IMR-90 (cell line): ENCODE data around the gene NPAS2. TPM values are rescaled to one million over a fixed set of nuclear protein-coding genes. Genes with fewer than 3 reads are reported as not detected.

Experiments
- ATAC-seq: fragments of 200-7000 bp; cut with Tn5 transposase; 2 replicates; pipeline ENCODE4 v1.9.1; 2020; ENCODE audit warnings: low read depth, mild to moderate bottlenecking, moderate library complexity
- BruUV-seq: library from RNA; stranded (reverse); fragments of 400-500 nt; replicated peaks from 2 replicates; lab custom pipeline; 2021; lab: Mats Ljungman, UMichigan
- CTCF ChIA-PET: fragments of 300-600 bp; formaldehyde crosslinking; extraction: SDS; loops from one replicate; lab custom pipeline; 2021; ENCODE audit warnings: antibody characterized with exemption; lab: Yijun Ruan, JAX
- POLR2A ChIA-PET: fragments of 300-600 bp; sonication (Branson Sonifier 250); formaldehyde crosslinking; loops from one replicate; lab custom pipeline; 2022; ENCODE audit warnings: antibody characterized with exemption; ENCODE audit not compliant: unreplicated experiment; lab: Charles Lee
- DNase-seq: peaks from one replicate; pipeline ENCODE4 v3.0.0; 2013
- H2AFZ ChIP-seq: replicated peaks from 2 replicates; pipeline ENCODE3; 2013; ENCODE audit warnings: low read length, mild to moderate bottlenecking; ENCODE audit not compliant: poor library complexity
- H2AK5ac ChIP-seq: 2 replicates; pipeline ENCODE4 v1.6.1; 2013; ENCODE audit warnings: low read depth, low read length, inconsistent platforms
- H2AK9ac ChIP-seq: replicated peaks from 2 replicates; pipeline ENCODE3; 2013; ENCODE audit warnings: mild to moderate bottlenecking, low read depth, low read length, moderate library complexity; ENCODE audit not compliant: poor library complexity
- H2BK120ac ChIP-seq: 2 replicates; pipeline ENCODE4 v1.6.1; 2013; ENCODE audit warnings: low read depth, low read length, inconsistent platforms
- H2BK15ac ChIP-seq: 3 replicates; pipeline ENCODE4 v1.6.1; 2013; ENCODE audit warnings: low read depth, low read length, inconsistent platforms
- H2BK20ac ChIP-seq: 2 replicates; pipeline ENCODE4 v1.6.1; 2013; ENCODE audit warnings: low read depth, mild to moderate bottlenecking, inconsistent platforms, low read length, moderate library complexity
- H2BK5ac ChIP-seq: 2 replicates; pipeline ENCODE4 v1.6.1; 2013; ENCODE audit warnings: mild to moderate bottlenecking, low read depth, low read length, inconsistent platforms; ENCODE audit not compliant: poor library complexity, severe bottlenecking
- H3K14ac ChIP-seq: replicated peaks from 2 replicates; pipeline ENCODE4 v1.6.1; 2013; ENCODE audit warnings: low read depth, low read length, inconsistent platforms
- H3K18ac ChIP-seq: 2 replicates; pipeline ENCODE4 v1.6.1; 2013; ENCODE audit warnings: low read depth, low read length, control low read depth
- H3K23ac ChIP-seq: 2 replicates; pipeline ENCODE4 v1.6.1; 2013; ENCODE audit warnings: low read depth, low read length, inconsistent platforms
- H3K27ac ChIP-seq: 2 replicates; pipeline ENCODE4 v1.5.1; 2013; ENCODE audit warnings: mild to moderate bottlenecking, control low read depth, low read length; ENCODE audit not compliant: insufficient read depth
- H3K27me3 ChIP-seq: 2 replicates; pipeline ENCODE4 v1.6.1; 2013; ENCODE audit warnings: low read length; ENCODE audit not compliant: control insufficient read depth, insufficient read depth
- H3K36me3 ChIP-seq: 2 replicates; pipeline ENCODE4 v1.6.1; 2013; ENCODE audit warnings: low read length, mixed read lengths; ENCODE audit not compliant: control insufficient read depth, insufficient read depth
- H3K4ac ChIP-seq: 2 replicates; pipeline ENCODE4 v1.6.1; 2013; ENCODE audit warnings: low read depth, low read length, inconsistent platforms
- H3K4me1 ChIP-seq: 2 replicates; pipeline ENCODE4 v1.6.1; 2013; ENCODE audit warnings: low read length, mixed read lengths; ENCODE audit not compliant: control insufficient read depth, insufficient read depth
- H3K4me2 ChIP-seq: 2 replicates; pipeline ENCODE4 v1.6.1; 2013; ENCODE audit warnings: low read depth, mild to moderate bottlenecking, control low read depth, low read length, moderate library complexity
- H3K4me3 ChIP-seq: 2 replicates; pipeline ENCODE4 v1.5.1; 2013; ENCODE audit warnings: low read depth, mild to moderate bottlenecking, control low read depth, low read length, moderate library complexity; ENCODE audit not compliant: insufficient read depth
- H3K56ac ChIP-seq: 2 replicates; pipeline ENCODE4 v1.6.1; 2013; ENCODE audit warnings: low read length, inconsistent platforms; ENCODE audit not compliant: insufficient read depth; ENCODE audit errors: extremely low read depth
- H3K79me1 ChIP-seq, 2 experiments: 2 replicates each; pipeline ENCODE4 v1.6.1; 2013; ENCODE audit warnings: low read length in 2 of 2, inconsistent platforms in 1 of 2, low read depth in 1 of 2
- H3K9ac ChIP-seq: 2 replicates; pipeline ENCODE4 v1.6.1; 2013; ENCODE audit warnings: low read depth, low read length, control low read depth
- H3K9me1 ChIP-seq: 2 replicates; pipeline ENCODE4 v1.6.1; 2013; ENCODE audit warnings: low read length, inconsistent platforms; ENCODE audit not compliant: insufficient read depth
- H3K9me3 ChIP-seq: 2 replicates; pipeline ENCODE4 v1.6.1; 2013; ENCODE audit warnings: low read length; ENCODE audit not compliant: control insufficient read depth, insufficient read depth
- H4K20me1 ChIP-seq: 2 replicates; pipeline ENCODE4 v1.6.1; 2013; ENCODE audit warnings: low read length, inconsistent platforms; ENCODE audit not compliant: insufficient read depth
- H4K5ac ChIP-seq: 2 replicates; pipeline ENCODE4 v1.6.1; 2013; ENCODE audit warnings: mild to moderate bottlenecking, low read depth, low read length, control low read depth
- H4K8ac ChIP-seq, 2 experiments: 2 replicates each; pipeline ENCODE4 v1.6.1; 2013; ENCODE audit warnings: low read depth in 2 of 2, low read length in 2 of 2, control low read depth in 1 of 2, inconsistent platforms in 1 of 2
- H4K91ac ChIP-seq: 2 replicates; pipeline ENCODE4 v1.6.1; 2013; ENCODE audit warnings: low read depth, low read length, inconsistent platforms; ENCODE audit not compliant: insufficient read depth
- POLR2A ChIP-seq: IDR thresholded peaks from 2 replicates; pipeline ENCODE4 v1.6.1; 2012; ENCODE audit warnings: mild to moderate bottlenecking, low read depth, low read length
- WGBS, 2 experiments: methylation state at CpG; one replicate each; pipeline versions ENCODE4 v1.1.5 to v1.1.7; 2013; ENCODE audit warnings: missing lambda C conversion rate in 2 of 2; ENCODE audit not compliant: insufficient read length in 1 of 2; ENCODE audit errors: extremely low coverage in 2 of 2; 5-methylcytosine and 5-hydroxymethylcytosine counted together
- dilution Hi-C: fragments of 300-500 bp; cut with HindIII; formaldehyde crosslinking; loops from one replicate; pipeline ENCODE4 v1.14.3; 2018; ENCODE audit warnings: low sequenced_read_pairs; ENCODE audit not compliant: unreplicated experiment
- in situ Hi-C: fragments of 300-500 bp; cut with MboI; formaldehyde crosslinking; loops from 3 replicates; pipeline ENCODE4 v1.14.3; 2019; ENCODE audit warnings: low sequenced_read_pairs, inconsistent platforms, mixed read lengths
- intact Hi-C: fragments of 100-400 bp; cut with micrococcal nuclease; formaldehyde crosslinking; loops from 2 replicates; pipeline ENCODE4 v1.10.0; 2022
- polyA plus RNA-seq, 3 experiments: library from polyadenylated mRNA; depleted of rRNA; stranded (reverse); fragments of >200 nt; gene quantifications; 2 replicates each; pipeline ENCODE4 v1.2.3, GENCODE V29; 2012; ENCODE audit warnings: low replicate concordance in 1 of 3
- total RNA-seq: library from RNA; depleted of rRNA; stranded (reverse); fragments of >200 nt; gene quantifications from 2 replicates; pipeline ENCODE4 v1.2.3, GENCODE V29; 2012

NPAS2 gene
- total and polyA plus RNA-seq, 2 of the 4 experiments (the other 2 are of a cell fraction): 5.2 to 14.8 TPM

DNA sequence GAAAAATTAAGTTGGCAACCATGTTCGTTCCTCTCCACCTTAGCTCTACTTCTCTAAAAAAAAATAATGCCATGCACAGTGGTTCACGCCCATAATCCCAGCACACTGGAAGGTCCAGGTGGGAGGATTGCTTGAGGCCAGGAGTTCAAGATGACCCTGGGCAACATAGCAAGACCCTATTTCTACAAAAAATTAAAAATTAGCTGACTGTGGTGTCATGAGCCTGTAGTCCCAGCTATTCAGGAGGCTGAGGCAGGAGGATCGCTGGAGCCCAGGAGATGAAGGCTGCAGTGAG, 40.1 kb upstream of the NPAS2 start:
- Histone ChIP-seq H3K27me3 (no peaks in the 10 kb centered on the region), H3K4me2 (no peak overlapping the region), H2BK15ac (no peak overlapping the region; the same call in 2 of the 3 replicates), H3K9me1 (peaks cover 5% of the 10 kb centered on the region), H2BK20ac (0 out of 2 replicates have a peak overlapping the region, but pooled peaks have one; percentile 9), H2AK5ac (0 out of 2 replicates have a peak overlapping the region, but pooled peaks have one; percentile 2), H2BK120ac (no peak overlapping the region), H3K27ac (no peak overlapping the region), H3K4me3 (no peak overlapping the region), H2AK9ac (no peak overlapping the region), H3K18ac (no peak overlapping the region), H4K5ac (no peak overlapping the region), H3K9me3 (no peaks in the 10 kb centered on the region), H3K36me3 (no peaks in the 10 kb centered on the region), H4K91ac (no peak overlapping the region), H2AFZ (no peak overlapping the region), H3K4me1 (peaks cover 6% of the 10 kb centered on the region; the same call in 1 of the 2 replicates), H3K14ac (no peak overlapping the region), H4K8ac (no peak overlapping the region; a peak in 2 of 4 replicates), H4K20me1 (no peaks in the 10 kb centered on the region), H3K4ac (no peak overlapping the region), H3K9ac (no peak overlapping the region), H3K56ac (no peak overlapping the region), H3K79me1 (no peaks in the 10 kb centered on the region), H3K23ac (no peak overlapping the region), H2BK5ac (no peak overlapping the region)
- in situ Hi-C loops: no loop called here
- intact Hi-C loops: no loop called here
- ATAC-seq: no peak
- BruUV-seq: no TSS peak
- ChIA-PET CTCF (interaction anchor here (1.0 kb wide), 1 partner anchor 12 kb away, joined by 3 read pairs; no protein-coding TSS in a partner anchor), POLR2A (no interaction called here)
- no peak for TF ChIP-seq POLR2A
- 100% methylated on average over 1 of the region's 3 CpGs; no CpG with 5 or more reads in 1 of the 2 experiments for WGBS, 2 experiments
- no peak for DNase-seq
- dilution Hi-C loops: no loop called here
